ENCODE measurements around the gene TIGD7. TPM values are rescaled to one million over a fixed set of nuclear protein-coding genes. Genes with fewer than 3 reads are reported as not detected.

Gene TIGD7
- total RNA-seq, 1 donor from 2014 or later: 3.6 TPM

GRCh38 chr16:3304370-3304769 is 860 bp downstream of the TIGD7 start:
- peaks cover 69% of the 10 kb centered on the region for H3K9me3 Mint-ChIP-seq
- H3K27ac Mint-ChIP-seq: peak overlapping the region; percentile 71
- DNase-seq (ENCODE audit: low spot score): no peak
- peaks cover 8% of the 10 kb centered on the region for H3K4me1 Mint-ChIP-seq (ENCODE audit: low read depth)
- peak overlapping the region; percentile 77 for H3K4me3 Mint-ChIP-seq (ENCODE audit: low read depth)
- intact Hi-C loops (cut with micrococcal nuclease): loop anchor here (2.0 kb wide), 2 partner anchors 22 to 154 kb away; partner anchors contain the start of gene ZNF263
- H3K27me3 Mint-ChIP-seq (ENCODE audit: low read depth): no peaks in the 10 kb centered on the region
- peaks cover 80% of the 10 kb centered on the region for H3K36me3 Mint-ChIP-seq (ENCODE audit: low read depth)

GRCh38 chr16:3295783-3296182 is 9.4 kb downstream of the TIGD7 start:
- Mint-ChIP-seq H3K36me3 (ENCODE audit: low read depth) (peaks cover 80% of the 10 kb centered on the region), H3K9me3 (peaks cover 82% of the 10 kb centered on the region), H3K27ac (no peak overlapping the region), H3K27me3 (ENCODE audit: low read depth) (no peaks in the 10 kb centered on the region), H3K4me1 (ENCODE audit: low read depth) (no peaks in the 10 kb centered on the region), H3K4me3 (ENCODE audit: low read depth) (no peak overlapping the region)
- intact Hi-C loops (cut with micrococcal nuclease): no loop called here
- DNase-seq (ENCODE audit: low spot score): no peak

- Mint-ChIP-seq H3K27me3 (ENCODE audit: low read depth) (no peaks in the 10 kb centered on the region), H3K4me1 (ENCODE audit: low read depth) (no peaks in the 10 kb centered on the region), H3K9me3 (peaks cover 82% of the 10 kb centered on the region), H3K36me3 (ENCODE audit: low read depth) (peaks cover 80% of the 10 kb centered on the region), H3K4me3 (ENCODE audit: low read depth) (no peak overlapping the region), H3K27ac (no peak overlapping the region)
- DNase-seq (ENCODE audit: low spot score): no peak
- intact Hi-C loops (cut with micrococcal nuclease): no loop called here
Observed at GRCh38 chr16:3295209-3295608, 10.0 kb downstream of the TIGD7 start.

- peaks cover 87% of the 10 kb centered on the region for H3K36me3 Mint-ChIP-seq (ENCODE audit: low read depth)
- no peak overlapping the region for H3K27ac Mint-ChIP-seq
- peaks cover 78% of the 10 kb centered on the region for H3K9me3 Mint-ChIP-seq
- DNase-seq (ENCODE audit: low spot score): no peak
- no peak overlapping the region for H3K4me3 Mint-ChIP-seq (ENCODE audit: low read depth)
- H3K27me3 Mint-ChIP-seq (ENCODE audit: low read depth): no peaks in the 10 kb centered on the region
- intact Hi-C loops (cut with micrococcal nuclease): no loop called here
- H3K4me1 Mint-ChIP-seq (ENCODE audit: low read depth): no peaks in the 10 kb centered on the region
Observed at GRCh38 chr16:3292604-3293003, 12.6 kb downstream of the TIGD7 start.

GRCh38 chr16:3289998-3290673 is 15.1 kb downstream of the TIGD7 start:
- H3K9me3 Mint-ChIP-seq: peaks cover 78% of the 10 kb centered on the region
- peaks cover 95% of the 10 kb centered on the region for H3K36me3 Mint-ChIP-seq (ENCODE audit: low read depth)
- peaks cover 1% of the 10 kb centered on the region for H3K4me1 Mint-ChIP-seq (ENCODE audit: low read depth)
- H3K4me3 Mint-ChIP-seq (ENCODE audit: low read depth): no peak overlapping the region
- intact Hi-C loops (cut with micrococcal nuclease): no loop called here
- H3K27me3 Mint-ChIP-seq (ENCODE audit: low read depth): no peaks in the 10 kb centered on the region
- DNase-seq (ENCODE audit: low spot score): no peak
- H3K27ac Mint-ChIP-seq: no peak overlapping the region

GRCh38 chr16:3285131-3285530 is 20.1 kb downstream of the TIGD7 start:
- H3K4me3 Mint-ChIP-seq (ENCODE audit: low read depth): peak overlapping the region; percentile 98
- H3K9me3 Mint-ChIP-seq: peaks cover 46% of the 10 kb centered on the region
- H3K27me3 Mint-ChIP-seq (ENCODE audit: low read depth): no peaks in the 10 kb centered on the region
- peaks cover 16% of the 10 kb centered on the region for H3K4me1 Mint-ChIP-seq (ENCODE audit: low read depth)
- no peak overlapping the region for H3K27ac Mint-ChIP-seq
- peaks cover 68% of the 10 kb centered on the region for H3K36me3 Mint-ChIP-seq (ENCODE audit: low read depth)
- DNase-seq (ENCODE audit: low spot score): no peak
- intact Hi-C loops (cut with micrococcal nuclease): no loop called here

GRCh38 chr16:3283543-3284447 is 21.4 kb downstream of the TIGD7 start:
- intact Hi-C loops (cut with micrococcal nuclease): loop anchor here (1.0 to 5.0 kb wide), 8 partner anchors 19 to 219 kb away; partner anchors contain the start of genes CLUAP1, TIGD7, ZNF174 and ZNF200
- Mint-ChIP-seq H3K4me3 (ENCODE audit: low read depth) (peak overlapping the region; percentile 98), H3K36me3 (ENCODE audit: low read depth) (peaks cover 54% of the 10 kb centered on the region), H3K9me3 (peaks cover 35% of the 10 kb centered on the region), H3K27ac (peak overlapping the region; percentile 97), H3K4me1 (ENCODE audit: low read depth) (peaks cover 16% of the 10 kb centered on the region), H3K27me3 (ENCODE audit: low read depth) (no peaks in the 10 kb centered on the region)
- DNase-seq (ENCODE audit: low spot score): no peak

- peak within 1 kb of the TSS; percentile 97 for H3K27ac Mint-ChIP-seq
- peaks cover 3% of the 10 kb centered on the region for H3K27me3 Mint-ChIP-seq (ENCODE audit: low read depth)
- intact Hi-C loops (cut with micrococcal nuclease): loop anchor here (1.0 to 5.0 kb wide), 8 partner anchors 19 to 219 kb away; partner anchors contain the start of genes CLUAP1, TIGD7, ZNF174 and ZNF200
- peak; percentile 93 for DNase-seq (ENCODE audit: low spot score)
- peak within 1 kb of the TSS; percentile 98 for H3K4me3 Mint-ChIP-seq (ENCODE audit: low read depth)
- peaks cover 46% of the 10 kb centered on the region for H3K36me3 Mint-ChIP-seq (ENCODE audit: low read depth)
- H3K9me3 Mint-ChIP-seq: peaks cover 31% of the 10 kb centered on the region
- peaks cover 16% of the 10 kb centered on the region for H3K4me1 Mint-ChIP-seq (ENCODE audit: low read depth)
Observed at GRCh38 chr16:3282730-3283542, 22.3 kb downstream of the TIGD7 start, which contains the start of gene ZNF263. Gene ZNF263, plus strand, starts transcription at chr16:3283491. Its CDS starts 328 bp downstream, at chr16:3283819.

GRCh38 chr16:3282103-3282729 is 23.0 kb downstream of the TIGD7 start:
- Mint-ChIP-seq H3K36me3 (ENCODE audit: low read depth) (peaks cover 38% of the 10 kb centered on the region), H3K4me3 (ENCODE audit: low read depth) (peak overlapping the region; percentile 98), H3K27ac (peak overlapping the region; percentile 64), H3K4me1 (ENCODE audit: low read depth) (peaks cover 16% of the 10 kb centered on the region), H3K27me3 (ENCODE audit: low read depth) (peaks cover 7% of the 10 kb centered on the region), H3K9me3 (peaks cover 25% of the 10 kb centered on the region)
- no peak for DNase-seq (ENCODE audit: low spot score)
- intact Hi-C loops (cut with micrococcal nuclease): loop anchor here (2.0 to 5.0 kb wide), 5 partner anchors 23 to 220 kb away; partner anchors contain the start of genes CLUAP1, TIGD7 and ZNF75A

GRCh38 chr16:3281222-3281820 is 23.9 kb downstream of the TIGD7 start:
- no peak for DNase-seq (ENCODE audit: low spot score)
- intact Hi-C loops (cut with micrococcal nuclease): loop anchor here (5.0 kb wide), 4 partner anchors 99 to 221 kb away; partner anchors contain the start of gene CLUAP1
- Mint-ChIP-seq H3K36me3 (ENCODE audit: low read depth) (peaks cover 30% of the 10 kb centered on the region), H3K9me3 (peaks cover 19% of the 10 kb centered on the region), H3K4me3 (ENCODE audit: low read depth) (peak overlapping the region; percentile 98), H3K27me3 (ENCODE audit: low read depth) (peaks cover 11% of the 10 kb centered on the region), H3K4me1 (ENCODE audit: low read depth) (peaks cover 16% of the 10 kb centered on the region), H3K27ac (no peak overlapping the region)

GRCh38 chr16:3276679-3277078 is 28.6 kb downstream of the TIGD7 start:
- Mint-ChIP-seq H3K36me3 (ENCODE audit: low read depth) (no peaks in the 10 kb centered on the region), H3K27me3 (ENCODE audit: low read depth) (peaks cover 15% of the 10 kb centered on the region), H3K9me3 (peaks cover 5% of the 10 kb centered on the region), H3K27ac (no peak overlapping the region), H3K4me1 (ENCODE audit: low read depth) (no peaks in the 10 kb centered on the region), H3K4me3 (ENCODE audit: low read depth) (no peak overlapping the region)
- no peak for DNase-seq (ENCODE audit: low spot score)
- intact Hi-C loops (cut with micrococcal nuclease): no loop called here
